HepG2 (cell line): Measurements from ENCODE around the gene HES7. TPM values are rescaled to one million over a fixed set of nuclear protein-coding genes. Genes with fewer than 3 reads are reported as not detected.

Experiments used
- FOXC1 ChIP-seq: sonication (generic); formaldehyde crosslinking; IDR thresholded peaks from 2 replicates; pipeline ENCODE4 v1.8.0; 2022; ENCODE audit warnings: mild to moderate bottlenecking, missing genetic modification reagents, borderline replicate concordance
- HNF4G ChIP-seq, 2 experiments: sonication (generic) in 1 of 2; formaldehyde crosslinking in 1 of 2; IDR thresholded peaks; 2 replicates each; pipeline versions ENCODE4 v1.4.0 to v1.6.1; 2011 to 2020; ENCODE audit warnings: borderline replicate concordance in 2 of 2, low read depth in 2 of 2, mild to moderate bottlenecking in 2 of 2, low read length in 1 of 2, missing genetic modification reagents in 1 of 2, moderate library complexity in 1 of 2
- HOXA9 ChIP-seq: sonication (generic); formaldehyde crosslinking; IDR thresholded peaks from 2 replicates; pipeline ENCODE4 v1.8.1; 2022; ENCODE audit warnings: missing genetic modification reagents, mild to moderate bottlenecking, moderate library complexity, borderline replicate concordance
- KLF16 ChIP-seq, 2 experiments: sonication (generic) in 1 of 2; formaldehyde crosslinking in 1 of 2; IDR thresholded peaks; 2 replicates each; pipeline versions ENCODE4 v1.6.1 to v1.8.0; 2016 to 2023; ENCODE audit warnings: missing genetic modification reagents in 2 of 2, missing compliant biosample characterization in 1 of 2
- REXO4 ChIP-seq: sonication (generic); formaldehyde crosslinking; IDR thresholded peaks from 2 replicates; pipeline ENCODE4 v1.8.0; 2022; ENCODE audit warnings: missing genetic modification reagents, mild to moderate bottlenecking, borderline replicate concordance
- SP4 ChIP-seq: sonication (generic); formaldehyde crosslinking; IDR thresholded peaks from 2 replicates; pipeline ENCODE4 v1.8.1; 2023; ENCODE audit warnings: mild to moderate bottlenecking, missing genetic modification reagents
- TFE3 ChIP-seq: IDR thresholded peaks from 2 replicates; pipeline ENCODE4 v1.6.1; 2016
- ZBTB37 ChIP-seq: sonication (generic); formaldehyde crosslinking; IDR thresholded peaks from 2 replicates; pipeline ENCODE4 v1.4.0; 2020; ENCODE audit warnings: mild to moderate bottlenecking, missing genetic modification reagents
- ZBTB40 ChIP-seq, 2 experiments: fragments of 450-650 bp in 1 of 2; sonication (generic) in 1 of 2; formaldehyde crosslinking in 1 of 2; IDR thresholded peaks; 2 replicates each; pipeline versions ENCODE4 v1.6.1 to v1.8.0; 2016 to 2022; ENCODE audit warnings: antibody characterized with exemption in 1 of 2, mild to moderate bottlenecking in 1 of 2, missing genetic modification reagents in 1 of 2
- ZNF362 ChIP-seq: sonication (generic); formaldehyde crosslinking; IDR thresholded peaks from 2 replicates; pipeline ENCODE4 v1.4.0; 2020; ENCODE audit warnings: missing genetic modification reagents, mild to moderate bottlenecking, borderline replicate concordance
- ZNF644 ChIP-seq: IDR thresholded peaks from 2 replicates; pipeline ENCODE4 v1.6.1; 2016; ENCODE audit warnings: low read depth
- ZSCAN9 ChIP-seq: IDR thresholded peaks from 2 replicates; pipeline ENCODE4 v1.6.1; 2016; ENCODE audit warnings: borderline replicate concordance
- polyA plus RNA-seq, 8 experiments: library from polyadenylated mRNA; depleted of rRNA in 3 of 8; stranded (reverse) in 7 of 8; unstranded in 1 of 8; fragments of >200 nt; fragmentation: Illumina TruSeq in 4 of 8; extraction: Trizol in 4 of 8; gene quantifications; 2 replicates each; pipeline versions ENCODE4 v1.2.1 to v1.2.3, GENCODE V29; 2011 to 2016; ENCODE audit warnings: low read depth in 4 of 8, missing spikeins in 1 of 8, mixed read lengths in 1 of 8; ENCODE audit not compliant: insufficient read depth in 1 of 8
- total RNA-seq, 5 experiments: library from RNA; depleted of rRNA; stranded (reverse); fragments of >200 nt; fragmentation: Illumina TruSeq; extraction: Trizol; gene quantifications; 2 replicates each; pipeline ENCODE4 v1.2.3, GENCODE V29; 2016; ENCODE audit warnings: low read depth in 1 of 5

Gene HES7
- total and polyA plus RNA-seq, 2 of the 13 experiments (the other 11 are each of a cell fraction or from before 2014, with no cell fraction given) = not detected

GRCh38 chr17:8119581-8120519 is 4.1 kb downstream of the HES7 start (continued):
- TF ChIP-seq REXO4 (CRISPR knock-in tag) (no peak), FOXC1 (CRISPR knock-in tag) (0 out of 2 replicates have a peak, but pooled peaks have one; percentile 22), ZBTB40 (IDR thresholded peaks at IDR 0.05) (0 out of 2 replicates have a peak, but pooled peaks have one; percentile 16), ZBTB40 (CRISPR knock-in tag; IDR thresholded peaks at IDR 0.05) (no peak), HOXA9 (CRISPR knock-in tag) (no peak), TFE3 (CRISPR knock-in tag) (peak; percentile 69), KLF16 (CRISPR knock-in tag; IDR thresholded peaks at IDR 0.05) (peak in 1 of 2 experiments; percentile 29; a peak in 1 of 4 replicates), ZSCAN9 (0 out of 2 replicates have a peak, but pooled peaks have one; percentile 14), ZNF644 (CRISPR knock-in tag) (0 out of 2 replicates have a peak, but pooled peaks have one; percentile 31), HNF4G (IDR thresholded peaks at IDR 0.05; ENCODE audit: borderline replicate concordance, low read depth, low read length) (peak; percentile 43; the same call in 1 of the 2 replicates), HNF4G (CRISPR knock-in tag; IDR thresholded peaks at IDR 0.05; ENCODE audit: borderline replicate concordance, low read depth) (no peak), ZBTB37 (peak; percentile 32; the same call in 1 of the 2 replicates), SP4 (no peak), ZNF362 (peak; percentile 63; the same call in 1 of the 2 replicates)
